IMR-90 (cell line): ENCODE measurements around the gene HIKESHI. TPM values are rescaled to one million over a fixed set of nuclear protein-coding genes. Genes with fewer than 3 reads are reported as not detected.
"Not testable (repeated sequence)": the region's sequence is repeated elsewhere in the genome, so short reads cannot be mapped to it uniquely, and the experiment has no call there.

Experiments used
- ATAC-seq: fragments of 200-7000 bp; cut with Tn5 transposase; 2 replicates; pipeline ENCODE4 v1.9.1; 2020; ENCODE audit warnings: low read depth, mild to moderate bottlenecking, moderate library complexity
- BruUV-seq: library from RNA; stranded (reverse); fragments of 400-500 nt; replicated peaks from 2 replicates; lab custom pipeline; 2021; lab: Mats Ljungman, UMichigan
- CTCF ChIA-PET: fragments of 300-600 bp; formaldehyde crosslinking; extraction: SDS; loops from one replicate; lab custom pipeline; 2021; ENCODE audit warnings: antibody characterized with exemption; lab: Yijun Ruan, JAX
- POLR2A ChIA-PET: fragments of 300-600 bp; sonication (Branson Sonifier 250); formaldehyde crosslinking; loops from one replicate; lab custom pipeline; 2022; ENCODE audit warnings: antibody characterized with exemption; ENCODE audit not compliant: unreplicated experiment; lab: Charles Lee
- DNase-seq: peaks from one replicate; pipeline ENCODE4 v3.0.0; 2013
- H2AFZ ChIP-seq: replicated peaks from 2 replicates; pipeline ENCODE3; 2013; ENCODE audit warnings: low read length, mild to moderate bottlenecking; ENCODE audit not compliant: poor library complexity
- H2AK5ac ChIP-seq: 2 replicates; pipeline ENCODE4 v1.6.1; 2013; ENCODE audit warnings: low read depth, low read length, inconsistent platforms
- H2AK9ac ChIP-seq: replicated peaks from 2 replicates; pipeline ENCODE3; 2013; ENCODE audit warnings: mild to moderate bottlenecking, low read depth, low read length, moderate library complexity; ENCODE audit not compliant: poor library complexity
- H2BK120ac ChIP-seq: 2 replicates; pipeline ENCODE4 v1.6.1; 2013; ENCODE audit warnings: low read depth, low read length, inconsistent platforms
- H2BK15ac ChIP-seq: 3 replicates; pipeline ENCODE4 v1.6.1; 2013; ENCODE audit warnings: low read depth, low read length, inconsistent platforms
- H2BK20ac ChIP-seq: 2 replicates; pipeline ENCODE4 v1.6.1; 2013; ENCODE audit warnings: low read depth, mild to moderate bottlenecking, inconsistent platforms, low read length, moderate library complexity
- H2BK5ac ChIP-seq: 2 replicates; pipeline ENCODE4 v1.6.1; 2013; ENCODE audit warnings: mild to moderate bottlenecking, low read depth, low read length, inconsistent platforms; ENCODE audit not compliant: poor library complexity, severe bottlenecking
- H3K14ac ChIP-seq: replicated peaks from 2 replicates; pipeline ENCODE4 v1.6.1; 2013; ENCODE audit warnings: low read depth, low read length, inconsistent platforms
- H3K18ac ChIP-seq: 2 replicates; pipeline ENCODE4 v1.6.1; 2013; ENCODE audit warnings: low read depth, low read length, control low read depth
- H3K23ac ChIP-seq: 2 replicates; pipeline ENCODE4 v1.6.1; 2013; ENCODE audit warnings: low read depth, low read length, inconsistent platforms
- H3K27ac ChIP-seq: 2 replicates; pipeline ENCODE4 v1.5.1; 2013; ENCODE audit warnings: mild to moderate bottlenecking, control low read depth, low read length; ENCODE audit not compliant: insufficient read depth
- H3K27me3 ChIP-seq: 2 replicates; pipeline ENCODE4 v1.6.1; 2013; ENCODE audit warnings: low read length; ENCODE audit not compliant: control insufficient read depth, insufficient read depth
- H3K36me3 ChIP-seq: 2 replicates; pipeline ENCODE4 v1.6.1; 2013; ENCODE audit warnings: low read length, mixed read lengths; ENCODE audit not compliant: control insufficient read depth, insufficient read depth
- H3K4ac ChIP-seq: 2 replicates; pipeline ENCODE4 v1.6.1; 2013; ENCODE audit warnings: low read depth, low read length, inconsistent platforms
- H3K4me1 ChIP-seq: 2 replicates; pipeline ENCODE4 v1.6.1; 2013; ENCODE audit warnings: low read length, mixed read lengths; ENCODE audit not compliant: control insufficient read depth, insufficient read depth
- H3K4me2 ChIP-seq: 2 replicates; pipeline ENCODE4 v1.6.1; 2013; ENCODE audit warnings: low read depth, mild to moderate bottlenecking, control low read depth, low read length, moderate library complexity
- H3K4me3 ChIP-seq: 2 replicates; pipeline ENCODE4 v1.5.1; 2013; ENCODE audit warnings: low read depth, mild to moderate bottlenecking, control low read depth, low read length, moderate library complexity; ENCODE audit not compliant: insufficient read depth
- H3K56ac ChIP-seq: 2 replicates; pipeline ENCODE4 v1.6.1; 2013; ENCODE audit warnings: low read length, inconsistent platforms; ENCODE audit not compliant: insufficient read depth; ENCODE audit errors: extremely low read depth
- H3K79me1 ChIP-seq, 2 experiments: 2 replicates each; pipeline ENCODE4 v1.6.1; 2013; ENCODE audit warnings: low read length in 2 of 2, inconsistent platforms in 1 of 2, low read depth in 1 of 2
- H3K9ac ChIP-seq: 2 replicates; pipeline ENCODE4 v1.6.1; 2013; ENCODE audit warnings: low read depth, low read length, control low read depth
- H3K9me1 ChIP-seq: 2 replicates; pipeline ENCODE4 v1.6.1; 2013; ENCODE audit warnings: low read length, inconsistent platforms; ENCODE audit not compliant: insufficient read depth
- H3K9me3 ChIP-seq: 2 replicates; pipeline ENCODE4 v1.6.1; 2013; ENCODE audit warnings: low read length; ENCODE audit not compliant: control insufficient read depth, insufficient read depth
- H4K20me1 ChIP-seq: 2 replicates; pipeline ENCODE4 v1.6.1; 2013; ENCODE audit warnings: low read length, inconsistent platforms; ENCODE audit not compliant: insufficient read depth
- H4K5ac ChIP-seq: 2 replicates; pipeline ENCODE4 v1.6.1; 2013; ENCODE audit warnings: mild to moderate bottlenecking, low read depth, low read length, control low read depth
- H4K8ac ChIP-seq, 2 experiments: 2 replicates each; pipeline ENCODE4 v1.6.1; 2013; ENCODE audit warnings: low read depth in 2 of 2, low read length in 2 of 2, control low read depth in 1 of 2, inconsistent platforms in 1 of 2
- H4K91ac ChIP-seq: 2 replicates; pipeline ENCODE4 v1.6.1; 2013; ENCODE audit warnings: low read depth, low read length, inconsistent platforms; ENCODE audit not compliant: insufficient read depth
- CEBPB ChIP-seq: IDR thresholded peaks from 2 replicates; pipeline ENCODE4 v1.6.1; 2012; ENCODE audit warnings: low read depth, low read length, improper control_type of control experiment
- CHD1 ChIP-seq: IDR thresholded peaks from 2 replicates; pipeline ENCODE4 v1.6.1; 2012; ENCODE audit warnings: low read depth, low read length, improper control_type of control experiment
- WGBS, 2 experiments: methylation state at CpG; one replicate each; pipeline versions ENCODE4 v1.1.5 to v1.1.7; 2013; ENCODE audit warnings: missing lambda C conversion rate in 2 of 2; ENCODE audit not compliant: insufficient read length in 1 of 2; ENCODE audit errors: extremely low coverage in 2 of 2; 5-methylcytosine and 5-hydroxymethylcytosine counted together
- dilution Hi-C: fragments of 300-500 bp; cut with HindIII; formaldehyde crosslinking; loops from one replicate; pipeline ENCODE4 v1.14.3; 2018; ENCODE audit warnings: low sequenced_read_pairs; ENCODE audit not compliant: unreplicated experiment
- in situ Hi-C: fragments of 300-500 bp; cut with MboI; formaldehyde crosslinking; loops from 3 replicates; pipeline ENCODE4 v1.14.3; 2019; ENCODE audit warnings: low sequenced_read_pairs, inconsistent platforms, mixed read lengths
- intact Hi-C: fragments of 100-400 bp; cut with micrococcal nuclease; formaldehyde crosslinking; loops from 2 replicates; pipeline ENCODE4 v1.10.0; 2022
- polyA plus RNA-seq, 3 experiments: library from polyadenylated mRNA; depleted of rRNA; stranded (reverse); fragments of >200 nt; gene quantifications; 2 replicates each; pipeline ENCODE4 v1.2.3, GENCODE V29; 2012; ENCODE audit warnings: low replicate concordance in 1 of 3
- total RNA-seq: library from RNA; depleted of rRNA; stranded (reverse); fragments of >200 nt; gene quantifications from 2 replicates; pipeline ENCODE4 v1.2.3, GENCODE V29; 2012

The HIKESHI gene
- total and polyA plus RNA-seq, 2 of the 4 experiments (the other 2 are of a cell fraction), result 49.4 to 73.5 TPM

DNA sequence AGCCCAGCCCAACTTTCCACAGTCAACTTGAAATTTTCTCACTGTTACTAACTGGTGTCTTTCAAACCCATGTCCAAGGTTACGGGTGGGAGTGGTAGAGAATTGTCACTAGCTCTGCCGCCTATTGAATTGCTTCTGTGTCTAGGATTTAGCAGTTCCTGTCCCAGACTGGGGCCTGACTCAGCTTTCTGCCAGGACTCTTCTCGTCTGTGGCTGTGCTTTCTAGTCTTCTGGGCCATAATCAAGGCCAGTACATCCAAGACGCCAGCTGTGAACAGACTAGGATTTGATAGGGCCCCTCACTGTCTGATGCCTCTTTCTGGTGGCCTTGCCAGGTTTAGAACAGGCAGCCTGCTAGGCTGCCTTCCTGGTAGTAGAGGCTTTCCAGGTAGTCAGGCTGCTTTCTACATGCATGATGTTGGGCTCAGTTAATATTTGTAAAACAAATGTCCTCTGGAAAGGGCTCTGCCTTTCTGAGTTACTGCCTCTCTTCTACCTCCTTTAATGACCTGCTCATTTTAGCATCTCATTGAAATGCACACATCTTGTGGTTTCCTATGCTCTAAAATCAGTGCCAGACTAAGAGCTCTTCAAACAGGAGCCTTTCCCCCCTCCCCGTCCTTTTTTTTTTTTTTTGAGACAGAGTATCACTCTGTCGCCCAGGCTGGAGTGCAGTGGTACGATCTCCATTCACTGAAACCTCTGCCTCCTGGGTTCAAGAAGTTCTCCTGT, 13.1 kb upstream of the HIKESHI start (continued):
- no peak for TF ChIP-seq CEBPB
- no peak for TF ChIP-seq CHD1

DNA sequence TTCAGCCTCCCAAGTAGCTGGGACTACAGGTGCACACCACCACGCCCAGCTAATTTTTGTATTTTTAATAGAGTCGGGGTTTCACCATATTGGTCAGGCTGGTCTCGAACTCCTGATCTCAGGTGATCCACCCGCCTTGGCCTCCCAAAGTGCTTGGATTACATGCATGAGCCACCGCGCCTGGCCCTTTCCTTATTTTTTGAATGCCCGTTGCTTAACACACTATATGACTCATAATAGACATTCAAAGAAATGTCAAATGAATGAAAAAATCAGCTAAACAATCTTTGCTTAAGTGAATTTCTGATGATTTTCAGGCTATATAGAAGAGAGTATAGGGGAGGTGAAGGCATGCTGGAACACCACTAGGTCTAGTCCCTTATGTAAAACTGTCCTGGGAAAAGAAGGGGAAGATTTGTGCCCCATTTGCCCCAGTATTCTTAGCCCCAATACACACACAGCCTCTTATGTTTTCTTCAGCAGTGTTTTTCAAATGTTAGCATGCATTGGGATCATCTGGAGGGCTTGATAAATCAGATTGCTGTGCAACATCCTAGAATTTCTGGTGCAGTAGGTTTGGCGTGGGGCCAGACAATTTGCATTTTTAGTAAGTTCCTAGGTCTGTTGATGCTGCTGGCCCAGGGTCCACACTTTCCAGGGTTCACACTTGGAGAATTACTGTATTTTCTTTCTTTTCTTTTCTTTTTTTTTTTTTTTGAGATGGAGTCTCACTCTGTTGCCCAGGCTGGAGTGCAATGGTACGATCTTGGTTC, 12.3 kb upstream of the HIKESHI start:
- H3K4me2 ChIP-seq, H2BK5ac ChIP-seq, H3K14ac ChIP-seq, ATAC-seq, H3K9me1 ChIP-seq, H3K4ac ChIP-seq, H3K36me3 ChIP-seq, H2BK20ac ChIP-seq, H3K27me3 ChIP-seq, BruUV-seq, H4K5ac ChIP-seq, H4K91ac ChIP-seq, dilution Hi-C loops, H3K56ac ChIP-seq, H2BK15ac ChIP-seq, H3K4me1 ChIP-seq, H4K20me1 ChIP-seq, H3K23ac ChIP-seq, H3K4me3 ChIP-seq, H3K79me1 ChIP-seq, H3K18ac ChIP-seq, H2AFZ ChIP-seq, H2AK9ac ChIP-seq, H3K9me3 ChIP-seq, H3K9ac ChIP-seq, POLR2A ChIA-PET, H4K8ac ChIP-seq, H3K27ac ChIP-seq, H2AK5ac ChIP-seq, H2BK120ac ChIP-seq: not testable (repeated sequence)
- TF ChIP-seq CEBPB, result peak; percentile 45
- intact Hi-C loops, result loop anchor here (5.0 kb wide), 2 partner anchors 247 to 692 kb away; no protein-coding TSS in a partner anchor
- CTCF ChIA-PET, result interaction anchor here (0.6 to 0.7 kb wide), 4 partner anchors 13 to 1730 kb away, joined by 3 to 9 read pairs (median 4); partner anchors contain the start of gene HIKESHI
- WGBS, 2 experiments, result no CpG with 5 or more reads among the region's 9 CpGs
- in situ Hi-C loops, result loop anchor here (10.0 to 25.0 kb wide), 2 partner anchors 425 to 602 kb away; partner anchors contain the start of gene CCDC89
- DNase-seq, result peak; percentile 41
